Renal cortical epithelial cell (primary cell): ENCODE results near the gene FLT4. TPM values are rescaled to one million over a fixed set of nuclear protein-coding genes. Genes with fewer than 3 reads are reported as not detected.
A peak's percentile ranks its signal among the peaks of the same experiment; 100 is the strongest.

Experiments
- DNase-seq: peaks from one replicate; pipeline ENCODE4 v3.0.0-alpha.2; 2011; ENCODE audit warnings: low read depth
- total RNA-seq: library from RNA; depleted of rRNA; stranded (reverse); fragments of >200 nt; gene quantifications from 2 replicates; pipeline ENCODE4 v1.2.3, GENCODE V29; 2014

Gene FLT4
- total RNA-seq, 1 donor from 2014 or later = 0.55 TPM

GRCh38 chr5:180607861-180608571 lies 41.4 kb downstream of the FLT4 start:
- DNase-seq = peak; percentile 14

- no peak for DNase-seq
These were observed 43.1 kb downstream of the FLT4 start for GRCh38 chr5:180606215-180606785.

- peak; percentile 47 for DNase-seq
These were observed 43.7 kb downstream of the FLT4 start for GRCh38 chr5:180605554-180606214.

GRCh38 chr5:180604271-180604670 lies 45.1 kb downstream of the FLT4 start:
- DNase-seq = no peak

GRCh38 chr5:180603076-180603594 lies 46.3 kb downstream of the FLT4 start:
- no peak for DNase-seq

- no peak for DNase-seq
These were observed 46.8 kb downstream of the FLT4 start for GRCh38 chr5:180602481-180603075.

GRCh38 chr5:180601591-180602480 lies 47.6 kb downstream of the FLT4 start:
- DNase-seq = no peak

- DNase-seq = no peak
These were observed 48.8 kb downstream of the FLT4 start for GRCh38 chr5:180600554-180601041.

GRCh38 chr5:180599981-180600553 lies 49.3 kb downstream of the FLT4 start:
- no peak for DNase-seq

- DNase-seq = no peak
These were observed 49.8 kb downstream of the FLT4 start for GRCh38 chr5:180599590-180599914.

- DNase-seq = no peak
These were observed 50.4 kb downstream of the FLT4 start for GRCh38 chr5:180598797-180599589.

GRCh38 chr5:180598316-180598701 lies 51.1 kb downstream of the FLT4 start:
- no peak for DNase-seq

- no peak for DNase-seq
These were observed 52.6 kb downstream of the FLT4 start for GRCh38 chr5:180596668-180597231.

- DNase-seq = no peak
These were observed 53.2 kb downstream of the FLT4 start for GRCh38 chr5:180596115-180596667.

- DNase-seq = no peak
These were observed 53.9 kb downstream of the FLT4 start for GRCh38 chr5:180595381-180596114.

- no peak for DNase-seq
These were observed 54.4 kb downstream of the FLT4 start for GRCh38 chr5:180595046-180595379.

GRCh38 chr5:180594311-180595045 lies 54.9 kb downstream of the FLT4 start:
- no peak for DNase-seq

GRCh38 chr5:180593446-180594206 lies 55.8 kb downstream of the FLT4 start:
- no peak for DNase-seq
